Esophagus muscularis mucosa (tissue), 4 donors: ENCODE results near the gene PEAK3.

Experiments
- CTCF ChIP-seq, 3 experiments: fragments of 200-600 bp in 2 of 3; fragments of 450-650 bp in 1 of 3; sonication (generic) in 2 of 3; IDR thresholded peaks; one replicate each; pipeline ENCODE4 v1.5.1; 2017 to 2019; ENCODE audit warnings: antibody characterized with exemption in 3 of 3, mild to moderate bottlenecking in 2 of 3, moderate library complexity in 1 of 3
- EP300 ChIP-seq: sonication (generic); formaldehyde crosslinking; IDR thresholded peaks from one replicate; pipeline ENCODE4 v1.6.1; 2017; ENCODE audit warnings: antibody characterized with exemption
- POLR2AphosphoS5 ChIP-seq, 2 donors: sonication (generic); formaldehyde crosslinking; IDR thresholded peaks; one replicate each; pipeline ENCODE4 v1.6.1; 2017; ENCODE audit warnings: antibody characterized with exemption in 2 of 2

- TF ChIP-seq CTCF (IDR thresholded peaks at IDR 0.05): no peak
- TF ChIP-seq POLR2AphosphoS5 (IDR thresholded peaks at IDR 0.05): no peak
- TF ChIP-seq EP300: no peak
Measured at GRCh38 chr19:2327773-2328400, 45.9 kb upstream of the PEAK3 start.
